IMR-90 (cell line): ENCODE measurements around the gene TCEAL3. TPM values are rescaled to one million over a fixed set of nuclear protein-coding genes. Genes with fewer than 3 reads are reported as not detected.

Experiments used
- ATAC-seq: fragments of 200-7000 bp; cut with Tn5 transposase; 2 replicates; pipeline ENCODE4 v1.9.1; 2020; ENCODE audit warnings: low read depth, mild to moderate bottlenecking, moderate library complexity
- BruUV-seq: library from RNA; stranded (reverse); fragments of 400-500 nt; replicated peaks from 2 replicates; lab custom pipeline; 2021; lab: Mats Ljungman, UMichigan
- CTCF ChIA-PET: fragments of 300-600 bp; formaldehyde crosslinking; extraction: SDS; loops from one replicate; lab custom pipeline; 2021; ENCODE audit warnings: antibody characterized with exemption; lab: Yijun Ruan, JAX
- POLR2A ChIA-PET: fragments of 300-600 bp; sonication (Branson Sonifier 250); formaldehyde crosslinking; loops from one replicate; lab custom pipeline; 2022; ENCODE audit warnings: antibody characterized with exemption; ENCODE audit not compliant: unreplicated experiment; lab: Charles Lee
- DNase-seq: peaks from one replicate; pipeline ENCODE4 v3.0.0; 2013
- H2AFZ ChIP-seq: replicated peaks from 2 replicates; pipeline ENCODE3; 2013; ENCODE audit warnings: low read length, mild to moderate bottlenecking; ENCODE audit not compliant: poor library complexity
- H2AK5ac ChIP-seq: 2 replicates; pipeline ENCODE4 v1.6.1; 2013; ENCODE audit warnings: low read depth, low read length, inconsistent platforms
- H2AK9ac ChIP-seq: replicated peaks from 2 replicates; pipeline ENCODE3; 2013; ENCODE audit warnings: mild to moderate bottlenecking, low read depth, low read length, moderate library complexity; ENCODE audit not compliant: poor library complexity
- H2BK120ac ChIP-seq: 2 replicates; pipeline ENCODE4 v1.6.1; 2013; ENCODE audit warnings: low read depth, low read length, inconsistent platforms
- H2BK15ac ChIP-seq: 3 replicates; pipeline ENCODE4 v1.6.1; 2013; ENCODE audit warnings: low read depth, low read length, inconsistent platforms
- H2BK20ac ChIP-seq: 2 replicates; pipeline ENCODE4 v1.6.1; 2013; ENCODE audit warnings: low read depth, mild to moderate bottlenecking, inconsistent platforms, low read length, moderate library complexity
- H2BK5ac ChIP-seq: 2 replicates; pipeline ENCODE4 v1.6.1; 2013; ENCODE audit warnings: mild to moderate bottlenecking, low read depth, low read length, inconsistent platforms; ENCODE audit not compliant: poor library complexity, severe bottlenecking
- H3K14ac ChIP-seq: replicated peaks from 2 replicates; pipeline ENCODE4 v1.6.1; 2013; ENCODE audit warnings: low read depth, low read length, inconsistent platforms
- H3K18ac ChIP-seq: 2 replicates; pipeline ENCODE4 v1.6.1; 2013; ENCODE audit warnings: low read depth, low read length, control low read depth
- H3K23ac ChIP-seq: 2 replicates; pipeline ENCODE4 v1.6.1; 2013; ENCODE audit warnings: low read depth, low read length, inconsistent platforms
- H3K27ac ChIP-seq: 2 replicates; pipeline ENCODE4 v1.5.1; 2013; ENCODE audit warnings: mild to moderate bottlenecking, control low read depth, low read length; ENCODE audit not compliant: insufficient read depth
- H3K27me3 ChIP-seq: 2 replicates; pipeline ENCODE4 v1.6.1; 2013; ENCODE audit warnings: low read length; ENCODE audit not compliant: control insufficient read depth, insufficient read depth
- H3K36me3 ChIP-seq: 2 replicates; pipeline ENCODE4 v1.6.1; 2013; ENCODE audit warnings: low read length, mixed read lengths; ENCODE audit not compliant: control insufficient read depth, insufficient read depth
- H3K4ac ChIP-seq: 2 replicates; pipeline ENCODE4 v1.6.1; 2013; ENCODE audit warnings: low read depth, low read length, inconsistent platforms
- H3K4me1 ChIP-seq: 2 replicates; pipeline ENCODE4 v1.6.1; 2013; ENCODE audit warnings: low read length, mixed read lengths; ENCODE audit not compliant: control insufficient read depth, insufficient read depth
- H3K4me2 ChIP-seq: 2 replicates; pipeline ENCODE4 v1.6.1; 2013; ENCODE audit warnings: low read depth, mild to moderate bottlenecking, control low read depth, low read length, moderate library complexity
- H3K4me3 ChIP-seq: 2 replicates; pipeline ENCODE4 v1.5.1; 2013; ENCODE audit warnings: low read depth, mild to moderate bottlenecking, control low read depth, low read length, moderate library complexity; ENCODE audit not compliant: insufficient read depth
- H3K56ac ChIP-seq: 2 replicates; pipeline ENCODE4 v1.6.1; 2013; ENCODE audit warnings: low read length, inconsistent platforms; ENCODE audit not compliant: insufficient read depth; ENCODE audit errors: extremely low read depth
- H3K79me1 ChIP-seq, 2 experiments: 2 replicates each; pipeline ENCODE4 v1.6.1; 2013; ENCODE audit warnings: low read length in 2 of 2, inconsistent platforms in 1 of 2, low read depth in 1 of 2
- H3K9ac ChIP-seq: 2 replicates; pipeline ENCODE4 v1.6.1; 2013; ENCODE audit warnings: low read depth, low read length, control low read depth
- H3K9me1 ChIP-seq: 2 replicates; pipeline ENCODE4 v1.6.1; 2013; ENCODE audit warnings: low read length, inconsistent platforms; ENCODE audit not compliant: insufficient read depth
- H3K9me3 ChIP-seq: 2 replicates; pipeline ENCODE4 v1.6.1; 2013; ENCODE audit warnings: low read length; ENCODE audit not compliant: control insufficient read depth, insufficient read depth
- H4K20me1 ChIP-seq: 2 replicates; pipeline ENCODE4 v1.6.1; 2013; ENCODE audit warnings: low read length, inconsistent platforms; ENCODE audit not compliant: insufficient read depth
- H4K5ac ChIP-seq: 2 replicates; pipeline ENCODE4 v1.6.1; 2013; ENCODE audit warnings: mild to moderate bottlenecking, low read depth, low read length, control low read depth
- H4K8ac ChIP-seq, 2 experiments: 2 replicates each; pipeline ENCODE4 v1.6.1; 2013; ENCODE audit warnings: low read depth in 2 of 2, low read length in 2 of 2, control low read depth in 1 of 2, inconsistent platforms in 1 of 2
- H4K91ac ChIP-seq: 2 replicates; pipeline ENCODE4 v1.6.1; 2013; ENCODE audit warnings: low read depth, low read length, inconsistent platforms; ENCODE audit not compliant: insufficient read depth
- BHLHE40 ChIP-seq: fragments of 150-350 bp; IDR thresholded peaks from 2 replicates; pipeline ENCODE4 v1.6.1; 2016; ENCODE audit warnings: mild to moderate bottlenecking, low read depth, low read length
- CEBPB ChIP-seq: IDR thresholded peaks from 2 replicates; pipeline ENCODE4 v1.6.1; 2012; ENCODE audit warnings: low read depth, low read length, improper control_type of control experiment
- CTCF ChIP-seq: conservative IDR thresholded peaks from 2 replicates; pipeline ENCODE4 v1.5.1; 2012; ENCODE audit warnings: mild to moderate bottlenecking, low read depth, low read length, improper control_type of control experiment
- ELK1 ChIP-seq: fragments of 150-350 bp; IDR thresholded peaks from 2 replicates; pipeline ENCODE4 v1.6.1; 2016; ENCODE audit warnings: low read depth, mild to moderate bottlenecking, low read length, moderate library complexity, borderline replicate concordance
- FOS ChIP-seq: fragments of 150-350 bp; IDR thresholded peaks from 2 replicates; pipeline ENCODE4 v1.6.1; 2016; ENCODE audit warnings: low read depth, low read length
- MAFK ChIP-seq: IDR thresholded peaks from 2 replicates; pipeline ENCODE4 v1.6.1; 2012; ENCODE audit warnings: low read depth, low read length, improper control_type of control experiment
- MAZ ChIP-seq: IDR thresholded peaks from 2 replicates; pipeline ENCODE4 v1.6.1; 2012; ENCODE audit warnings: low read depth, mild to moderate bottlenecking, low read length, improper control_type of control experiment, moderate library complexity, borderline replicate concordance
- MXI1 ChIP-seq: IDR thresholded peaks from 2 replicates; pipeline ENCODE4 v1.6.1; 2012; ENCODE audit warnings: low read depth, mild to moderate bottlenecking, low read length, moderate library complexity, borderline replicate concordance
- NFE2L2 ChIP-seq: fragments of 150-350 bp; IDR thresholded peaks from 2 replicates; pipeline ENCODE4 v1.6.1; 2016; ENCODE audit warnings: low read depth, mild to moderate bottlenecking, low read length
- RAD21 ChIP-seq: IDR thresholded peaks from 2 replicates; pipeline ENCODE4 v1.6.1; 2012; ENCODE audit warnings: low read length, improper control_type of control experiment
- RCOR1 ChIP-seq: IDR thresholded peaks from 2 replicates; pipeline ENCODE4 v1.6.1; 2012; ENCODE audit warnings: mild to moderate bottlenecking, low read length, improper control_type of control experiment; ENCODE audit not compliant: insufficient replicate concordance
- RFX5 ChIP-seq: IDR thresholded peaks from 2 replicates; pipeline ENCODE4 v1.8.0; 2012; ENCODE audit warnings: low read depth, mild to moderate bottlenecking, low read length, moderate library complexity
- USF2 ChIP-seq: fragments of 150-350 bp; IDR thresholded peaks from 2 replicates; pipeline ENCODE4 v1.6.1; 2017; ENCODE audit warnings: mild to moderate bottlenecking, antibody characterized with exemption, low read length, low read depth
- WGBS, 2 experiments: methylation state at CpG; one replicate each; pipeline versions ENCODE4 v1.1.5 to v1.1.7; 2013; ENCODE audit warnings: missing lambda C conversion rate in 2 of 2; ENCODE audit not compliant: insufficient read length in 1 of 2; ENCODE audit errors: extremely low coverage in 2 of 2; 5-methylcytosine and 5-hydroxymethylcytosine counted together
- dilution Hi-C: fragments of 300-500 bp; cut with HindIII; formaldehyde crosslinking; loops from one replicate; pipeline ENCODE4 v1.14.3; 2018; ENCODE audit warnings: low sequenced_read_pairs; ENCODE audit not compliant: unreplicated experiment
- in situ Hi-C: fragments of 300-500 bp; cut with MboI; formaldehyde crosslinking; loops from 3 replicates; pipeline ENCODE4 v1.14.3; 2019; ENCODE audit warnings: low sequenced_read_pairs, inconsistent platforms, mixed read lengths
- intact Hi-C: fragments of 100-400 bp; cut with micrococcal nuclease; formaldehyde crosslinking; loops from 2 replicates; pipeline ENCODE4 v1.10.0; 2022
- polyA plus RNA-seq, 3 experiments: library from polyadenylated mRNA; depleted of rRNA; stranded (reverse); fragments of >200 nt; gene quantifications; 2 replicates each; pipeline ENCODE4 v1.2.3, GENCODE V29; 2012; ENCODE audit warnings: low replicate concordance in 1 of 3
- total RNA-seq: library from RNA; depleted of rRNA; stranded (reverse); fragments of >200 nt; gene quantifications from 2 replicates; pipeline ENCODE4 v1.2.3, GENCODE V29; 2012

Gene TCEAL3
- total and polyA plus RNA-seq, 2 of the 4 experiments (the other 2 are of a cell fraction): 3.2 to 24.2 TPM

- no peak overlapping the region for H2AFZ ChIP-seq
- TF ChIP-seq MAFK (no peak), MXI1 (no peak), NFE2L2 (no peak), CEBPB (no peak), RCOR1 (no peak), BHLHE40 (no peak), USF2 (no peak), MAZ (no peak), FOS (no peak), ELK1 (no peak), CTCF (no peak), RAD21 (no peak), RFX5 (no peak)
- no peak overlapping the region for H3K18ac ChIP-seq
- H3K9me3 ChIP-seq: no peaks in the 10 kb centered on the region
- H3K4ac ChIP-seq: no peak overlapping the region
- no peak overlapping the region for H3K4me3 ChIP-seq
- H3K27me3 ChIP-seq: peaks cover 3% of the 10 kb centered on the region; the same call in 1 of the 2 replicates
- no peaks in the 10 kb centered on the region for H3K4me1 ChIP-seq
- no peak overlapping the region for H3K14ac ChIP-seq
- H3K4me2 ChIP-seq: no peak overlapping the region
- H3K23ac ChIP-seq: no peak overlapping the region
- no peak overlapping the region for H3K9ac ChIP-seq
- H2BK20ac ChIP-seq: no peak overlapping the region
- no CpG with 5 or more reads among the region's 4 CpGs for WGBS, 2 experiments
- H4K8ac ChIP-seq: no peak overlapping the region
- H2AK5ac ChIP-seq: no peak overlapping the region
- H3K56ac ChIP-seq: no peak overlapping the region
- in situ Hi-C loops (no loop called here), dilution Hi-C loops (no loop called here), intact Hi-C loops (loop anchor here (1.0 to 10.0 kb wide), 2 partner anchors 18 to 63 kb away; no protein-coding TSS in a partner anchor)
- ChIA-PET CTCF (no interaction called here), POLR2A (no interaction called here)
- no peak for ATAC-seq
- no peak for DNase-seq
- H2BK15ac ChIP-seq: no peak overlapping the region
- H4K5ac ChIP-seq: no peak overlapping the region
- no peak overlapping the region for H2BK120ac ChIP-seq
- BruUV-seq: no TSS peak
- H3K36me3 ChIP-seq: no peaks in the 10 kb centered on the region
- no peaks in the 10 kb centered on the region for H3K79me1 ChIP-seq
- no peak overlapping the region for H2BK5ac ChIP-seq
- H4K91ac ChIP-seq: no peak overlapping the region
- no peak overlapping the region for H2AK9ac ChIP-seq
- H4K20me1 ChIP-seq: no peaks in the 10 kb centered on the region
- no peaks in the 10 kb centered on the region for H3K9me1 ChIP-seq
- H3K27ac ChIP-seq: no peak overlapping the region
Observed at GRCh38 chrX:103571726-103572125, 36.0 kb upstream of the TCEAL3 start.
